Mesendoderm (in vitro differentiated cells): Measurements from ENCODE around the gene R3HDM2.

Experiments
- DNase-seq: peaks from one replicate; pipeline ENCODE4 v3.0.0; 2013
- H2AK5ac ChIP-seq: 2 replicates; pipeline ENCODE4 v1.6.1; 2013; ENCODE audit warnings: low read length, inconsistent platforms
- H2BK120ac ChIP-seq: 2 replicates; pipeline ENCODE4 v1.6.1; 2013; ENCODE audit warnings: low read depth, mild to moderate bottlenecking, low read length, moderate library complexity, mixed read lengths
- H2BK15ac ChIP-seq: replicated peaks from 2 replicates; pipeline ENCODE4 v1.6.1; 2013; ENCODE audit warnings: low read depth, mild to moderate bottlenecking, moderate library complexity
- H2BK5ac ChIP-seq: 2 replicates; pipeline ENCODE4 v1.6.1; 2013; ENCODE audit warnings: low read length, inconsistent platforms
- H3K18ac ChIP-seq: 2 replicates; pipeline ENCODE4 v1.6.1; 2013; ENCODE audit warnings: mild to moderate bottlenecking, low read length, mixed read lengths
- H3K23ac ChIP-seq: one replicate; pipeline ENCODE4 v1.6.1; 2013; ENCODE audit warnings: low read length
- H3K27ac ChIP-seq: 2 replicates; pipeline ENCODE4 v1.5.1; 2013; ENCODE audit warnings: low read depth, mild to moderate bottlenecking, inconsistent platforms, low read length, moderate library complexity
- H3K27me3 ChIP-seq: 2 replicates; pipeline ENCODE4 v1.6.1; 2013; ENCODE audit warnings: low read length, control low read depth, mild to moderate bottlenecking, inconsistent platforms; ENCODE audit not compliant: insufficient read depth, poor library complexity
- H3K36me3 ChIP-seq: 2 replicates; pipeline ENCODE4 v1.6.1; 2013; ENCODE audit warnings: low read length, inconsistent platforms; ENCODE audit not compliant: control insufficient read depth, insufficient read depth
- H3K4ac ChIP-seq: one replicate; pipeline ENCODE4 v1.6.1; 2013; ENCODE audit warnings: low read depth, mild to moderate bottlenecking, low read length, moderate library complexity
- H3K4me1 ChIP-seq: 2 replicates; pipeline ENCODE4 v1.6.1; 2013; ENCODE audit warnings: low read depth, low read length, inconsistent platforms; ENCODE audit not compliant: control insufficient read depth
- H3K4me2 ChIP-seq: 2 replicates; pipeline ENCODE4 v1.6.1; 2013; ENCODE audit warnings: low read length
- H3K4me3 ChIP-seq: 2 replicates; pipeline ENCODE4 v1.5.1; 2013; ENCODE audit warnings: mild to moderate bottlenecking, low read length
- H3K56ac ChIP-seq: one replicate; pipeline ENCODE4 v1.6.1; 2013; ENCODE audit warnings: low read length
- H3K79me1 ChIP-seq: 2 replicates; pipeline ENCODE4 v1.6.1; 2013; ENCODE audit warnings: low read length, inconsistent platforms
- H3K79me2 ChIP-seq: 2 replicates; pipeline ENCODE4 v1.6.1; 2013; ENCODE audit warnings: mild to moderate bottlenecking, low read length; ENCODE audit not compliant: control insufficient read depth, insufficient read depth
- H3K9ac ChIP-seq: 2 replicates; pipeline ENCODE4 v1.6.1; 2013; ENCODE audit warnings: low read length, inconsistent platforms
- H4K5ac ChIP-seq: one replicate; pipeline ENCODE4 v1.6.1; 2013; ENCODE audit warnings: low read length
- H4K8ac ChIP-seq: one replicate; pipeline ENCODE4 v1.6.1; 2013; ENCODE audit warnings: low read depth, mild to moderate bottlenecking, control low read depth, low read length, moderate library complexity
- WGBS: extraction: QIAGEN DNeasy Blood & Tissue Kit; methylation state at CpG from one replicate; pipeline ENCODE4 v1.1.7; 2013; ENCODE audit warnings: low lambda C conversion rate, missing lambda C conversion rate; ENCODE audit not compliant: insufficient coverage; ENCODE audit errors: extremely low coverage; 5-methylcytosine and 5-hydroxymethylcytosine counted together

R3HDM2 gene

DNA sequence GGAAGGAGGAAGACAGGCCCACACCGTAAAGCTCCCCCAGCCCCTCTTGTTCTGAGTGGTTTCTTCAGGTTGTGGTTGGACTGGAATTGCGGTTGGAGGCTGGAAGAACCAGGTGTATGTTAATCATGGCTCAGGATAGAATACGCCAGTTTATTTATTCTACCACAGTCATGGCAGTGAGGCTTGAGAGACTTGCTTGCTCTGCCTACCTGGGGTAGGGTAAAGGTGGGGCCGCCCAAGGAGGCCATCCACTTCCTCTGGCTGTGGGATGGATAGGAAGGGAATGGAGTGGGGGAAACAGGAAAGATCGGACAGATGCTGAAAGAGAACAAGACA is 193.3 kb downstream of the R3HDM2 start:
- peaks cover 5% of the 10 kb centered on the region for H3K4me1 ChIP-seq
- H3K4ac ChIP-seq, result no peak overlapping the region
- no peaks in the 10 kb centered on the region for H3K79me2 ChIP-seq
- H3K56ac ChIP-seq, result no peak overlapping the region
- no peak overlapping the region for H2BK120ac ChIP-seq
- H3K23ac ChIP-seq, result no peak overlapping the region
- H4K5ac ChIP-seq, result no peak overlapping the region
- H3K4me3 ChIP-seq, result no peak overlapping the region
- peaks cover 12% of the 10 kb centered on the region for H3K36me3 ChIP-seq
- H2BK15ac ChIP-seq, result no peak overlapping the region
- H2BK5ac ChIP-seq, result no peak overlapping the region
- no CpG with 5 or more reads among the region's 5 CpGs for WGBS
- no peak overlapping the region for H3K27ac ChIP-seq
- no peak overlapping the region for H3K18ac ChIP-seq
- no peak overlapping the region for H4K8ac ChIP-seq
- DNase-seq, result no peak
- no peak overlapping the region for H3K9ac ChIP-seq
- H3K4me2 ChIP-seq, result no peak overlapping the region
- H3K79me1 ChIP-seq, result peaks cover under 1% of the 10 kb centered on the region
- H3K27me3 ChIP-seq, result peaks cover 43% of the 10 kb centered on the region
- H2AK5ac ChIP-seq, result no peak overlapping the region

GRCh38 chr12:57236925-57237595 is 193.8 kb downstream of the R3HDM2 start:
- Histone ChIP-seq H3K18ac (no peak overlapping the region), H2BK15ac (no peak overlapping the region), H3K27me3 (peaks cover 40% of the 10 kb centered on the region), H3K79me1 (peaks cover 4% of the 10 kb centered on the region), H3K4me3 (no peak overlapping the region), H4K5ac (no peak overlapping the region), H3K4ac (no peak overlapping the region), H3K79me2 (no peaks in the 10 kb centered on the region), H2BK5ac (no peak overlapping the region), H3K56ac (no peak overlapping the region), H3K4me2 (no peak overlapping the region), H3K27ac (no peak overlapping the region), H2AK5ac (no peak overlapping the region), H3K9ac (no peak overlapping the region), H4K8ac (no peak overlapping the region), H3K23ac (no peak overlapping the region), H2BK120ac (no peak overlapping the region), H3K36me3 (peaks cover 17% of the 10 kb centered on the region), H3K4me1 (peaks cover 5% of the 10 kb centered on the region)
- WGBS, result no CpG with 5 or more reads among the region's 9 CpGs
- DNase-seq, result peak; percentile 49

GRCh38 chr12:57236201-57236924 is 194.5 kb downstream of the R3HDM2 start:
- Histone ChIP-seq H2BK15ac (no peak overlapping the region), H2BK120ac (no peak overlapping the region), H3K27ac (no peak overlapping the region), H3K56ac (no peak overlapping the region), H3K4me3 (no peak overlapping the region), H3K18ac (no peak overlapping the region), H4K8ac (no peak overlapping the region), H3K79me1 (peaks cover 11% of the 10 kb centered on the region), H3K36me3 (peaks cover 23% of the 10 kb centered on the region), H2BK5ac (no peak overlapping the region), H3K4me2 (no peak overlapping the region), H3K79me2 (peaks cover 3% of the 10 kb centered on the region), H2AK5ac (no peak overlapping the region), H4K5ac (no peak overlapping the region), H3K23ac (no peak overlapping the region), H3K27me3 (peaks cover 33% of the 10 kb centered on the region), H3K9ac (no peak overlapping the region), H3K4me1 (peaks cover 5% of the 10 kb centered on the region), H3K4ac (no peak overlapping the region)
- no CpG with 5 or more reads among the region's 40 CpGs for WGBS
- peak; percentile 64 for DNase-seq

DNA sequence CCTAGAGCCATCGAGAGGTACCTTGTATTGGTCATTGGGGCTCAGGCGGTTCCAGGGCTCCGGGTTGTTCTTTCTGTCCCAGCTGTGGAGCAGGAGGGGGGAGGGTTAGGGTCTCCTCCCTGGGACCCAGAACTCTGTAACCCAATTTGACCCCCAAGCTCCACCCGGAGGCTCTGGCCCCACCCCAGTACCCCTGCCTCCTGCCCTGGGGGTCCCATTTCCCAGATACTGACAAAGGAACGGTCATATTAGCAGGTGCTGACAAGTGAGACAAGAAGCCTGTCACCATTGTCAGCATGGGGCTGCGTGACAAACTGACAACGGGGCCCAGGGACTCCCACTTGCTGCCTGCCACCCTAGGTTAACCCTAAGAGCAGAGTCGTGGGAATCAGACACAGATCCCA is 195.1 kb downstream of the R3HDM2 start:
- Histone ChIP-seq H3K18ac (no peak overlapping the region), H3K4me2 (no peak overlapping the region), H3K4me1 (peaks cover 7% of the 10 kb centered on the region), H3K36me3 (peaks cover 24% of the 10 kb centered on the region), H3K79me2 (peaks cover 8% of the 10 kb centered on the region), H2BK120ac (no peak overlapping the region), H4K5ac (no peak overlapping the region), H3K23ac (no peak overlapping the region), H2BK15ac (no peak overlapping the region), H2AK5ac (no peak overlapping the region), H3K56ac (no peak overlapping the region), H3K79me1 (peaks cover 18% of the 10 kb centered on the region), H4K8ac (no peak overlapping the region), H3K4ac (no peak overlapping the region), H3K27ac (no peak overlapping the region), H3K27me3 (peaks cover 26% of the 10 kb centered on the region), H3K9ac (no peak overlapping the region), H3K4me3 (no peak overlapping the region), H2BK5ac (no peak overlapping the region)
- no CpG with 5 or more reads among the region's 8 CpGs for WGBS
- DNase-seq, result no peak

GRCh38 chr12:57235017-57235727 is 195.7 kb downstream of the R3HDM2 start:
- H3K4me2 ChIP-seq, result no peak overlapping the region
- H4K8ac ChIP-seq, result no peak overlapping the region
- H4K5ac ChIP-seq, result no peak overlapping the region
- no peak overlapping the region for H3K9ac ChIP-seq
- no CpG with 5 or more reads among the region's 26 CpGs for WGBS
- no peak overlapping the region for H3K27ac ChIP-seq
- peaks cover 13% of the 10 kb centered on the region for H3K79me2 ChIP-seq
- no peak overlapping the region for H2AK5ac ChIP-seq
- H3K27me3 ChIP-seq, result peaks cover 25% of the 10 kb centered on the region
- H3K4me3 ChIP-seq, result no peak overlapping the region
- H3K23ac ChIP-seq, result no peak overlapping the region
- H3K4ac ChIP-seq, result no peak overlapping the region
- peaks cover 23% of the 10 kb centered on the region for H3K79me1 ChIP-seq
- no peak overlapping the region for H2BK120ac ChIP-seq
- H3K56ac ChIP-seq, result no peak overlapping the region
- no peak overlapping the region for H3K18ac ChIP-seq
- H2BK15ac ChIP-seq, result no peak overlapping the region
- H3K36me3 ChIP-seq, result peaks cover 24% of the 10 kb centered on the region
- DNase-seq, result peak; percentile 74
- H2BK5ac ChIP-seq, result no peak overlapping the region
- peaks cover 8% of the 10 kb centered on the region for H3K4me1 ChIP-seq
